Liver (tissue), 9 donors: ENCODE results near the gene PAK4. TPM values are rescaled to one million over a fixed set of nuclear protein-coding genes. Genes with fewer than 3 reads are reported as not detected.

Experiments
- DNase-seq: peaks from one replicate; pipeline ENCODE4 v3.0.0-alpha.2; 2017; ENCODE audit warnings: low spot score
- H3K27ac ChIP-seq, 2 donors: one replicate each; pipeline ENCODE4 v1.7.0; 2013; ENCODE audit warnings: inconsistent platforms in 2 of 2, low read length in 2 of 2, control low read depth in 1 of 2, low read depth in 1 of 2, mild to moderate bottlenecking in 1 of 2
- H3K27me3 ChIP-seq, 4 donors: one replicate each; pipeline versions ENCODE4 v1.6.1 to v1.7.0; 2013; ENCODE audit warnings: low read length in 3 of 4, inconsistent platforms in 1 of 4, mild to moderate bottlenecking in 1 of 4, moderate library complexity in 1 of 4; ENCODE audit not compliant: control insufficient read depth in 4 of 4, insufficient read depth in 4 of 4
- H3K36me3 ChIP-seq, 4 donors: one replicate each; pipeline versions ENCODE4 v1.6.1 to v1.7.0; 2013; ENCODE audit warnings: low read length in 3 of 4, mild to moderate bottlenecking in 3 of 4, low read depth in 1 of 4, moderate library complexity in 1 of 4; ENCODE audit not compliant: control insufficient read depth in 4 of 4, insufficient read depth in 3 of 4
- H3K4me1 ChIP-seq, 4 donors: one replicate each; pipeline versions ENCODE4 v1.6.1 to v1.7.0; 2013; ENCODE audit warnings: low read length in 3 of 4, mild to moderate bottlenecking in 3 of 4, moderate library complexity in 1 of 4; ENCODE audit not compliant: control insufficient read depth in 4 of 4, insufficient read depth in 4 of 4
- H3K4me3 ChIP-seq, 3 donors: one replicate each; pipeline versions ENCODE4 v1.6.1 to v1.7.0; 2013; ENCODE audit warnings: low read length in 3 of 3, control low read depth in 1 of 3, low read depth in 1 of 3, mild to moderate bottlenecking in 1 of 3
- H3K9ac ChIP-seq, 2 donors: one replicate each; pipeline ENCODE4 v1.7.0; 2013; ENCODE audit warnings: low read length in 2 of 2, mild to moderate bottlenecking in 2 of 2, moderate library complexity in 2 of 2, control low read depth in 1 of 2, low read depth in 1 of 2
- H3K9me3 ChIP-seq, 4 donors: one replicate each; pipeline versions ENCODE4 v1.6.1 to v1.7.0; 2013; ENCODE audit warnings: low read length in 3 of 4; ENCODE audit not compliant: control insufficient read depth in 4 of 4
- CTCF ChIP-seq: fragments of 150-350 bp; IDR thresholded peaks from 2 replicates; pipeline ENCODE4 v1.5.1; 2017; ENCODE audit warnings: improper control_type of control experiment, low read depth, low read length; ENCODE audit not compliant: missing input control
- EGR1 ChIP-seq, 2 donors: IDR thresholded peaks; 2 replicates each; pipeline ENCODE4 v1.6.1; 2016 to 2018; ENCODE audit warnings: antibody characterized with exemption in 2 of 2, low read depth in 2 of 2
- FOXA1 ChIP-seq: IDR thresholded peaks from 2 replicates; pipeline ENCODE4 v1.6.1; 2016; ENCODE audit warnings: antibody characterized with exemption
- FOXA2 ChIP-seq: IDR thresholded peaks from 2 replicates; pipeline ENCODE4 v1.6.1; 2016; ENCODE audit warnings: antibody characterized with exemption
- HNF4A ChIP-seq, 2 donors: conservative IDR thresholded peaks; 2 replicates each; pipeline ENCODE4 v1.6.1; 2016; ENCODE audit warnings: antibody characterized with exemption in 2 of 2, mild to moderate bottlenecking in 2 of 2
- MAX ChIP-seq: IDR thresholded peaks from 2 replicates; pipeline ENCODE4 v1.6.1; 2016; ENCODE audit warnings: antibody characterized with exemption
- NR2F2 ChIP-seq: IDR thresholded peaks from 2 replicates; pipeline ENCODE4 v1.6.1; 2016; ENCODE audit warnings: antibody characterized with exemption
- RAD21 ChIP-seq, 2 donors: IDR thresholded peaks; 2 replicates each; pipeline ENCODE4 v1.6.1; 2016; ENCODE audit warnings: antibody characterized with exemption in 2 of 2, mild to moderate bottlenecking in 2 of 2
- RXRA ChIP-seq, 2 donors: IDR thresholded peaks; 2 replicates each; pipeline ENCODE4 v1.6.1; 2017 to 2018; ENCODE audit warnings: antibody characterized with exemption in 2 of 2, mild to moderate bottlenecking in 1 of 2
- SP1 ChIP-seq: IDR thresholded peaks from 2 replicates; pipeline ENCODE4 v1.6.1; 2018; ENCODE audit warnings: antibody characterized with exemption, mild to moderate bottlenecking
- WGBS: extraction: QIAGEN DNeasy Blood & Tissue Kit; methylation state at CpG from one replicate; pipeline ENCODE4 v1.1.7; 2013; 5-methylcytosine and 5-hydroxymethylcytosine counted together
- polyA plus RNA-seq, 2 donors: library from polyadenylated mRNA; stranded (reverse) in 1 of 2; unstranded in 1 of 2; fragments of 200-250 nt in 1 of 2; fragments of >200 nt in 1 of 2; fragmentation: Nextera tagmentation in 1 of 2; extraction: Ambion mirVana in 1 of 2; gene quantifications; one replicate each; pipeline versions ENCODE4 v1.2.1 to v1.2.3, GENCODE V29; 2013 to 2015
- total RNA-seq, 2 donors: library from RNA; depleted of rRNA; stranded (reverse); fragments of >200 nt; gene quantifications; one replicate each; pipeline ENCODE4 v1.2.3, GENCODE V29; 2014
- TF ChIP-seq, protein P1 (sequence below): IDR thresholded peaks from 2 replicates; pipeline ENCODE4 v1.6.1; 2016; ENCODE audit warnings: antibody characterized with exemption, mild to moderate bottlenecking
- TF ChIP-seq, protein P2 (sequence below): IDR thresholded peaks from 2 replicates; pipeline ENCODE4 v1.6.1; 2016; ENCODE audit warnings: antibody characterized with exemption
- TF ChIP-seq, protein P3 (sequence below): IDR thresholded peaks from 2 replicates; pipeline ENCODE4 v1.6.1; 2016; ENCODE audit warnings: antibody characterized with exemption
- donor health status: healthy.
- donor health status: healthy.
- donor health status: healthy.
- donor health status: healthy.
- donor health status: healthy.

The PAK4 gene
- total and polyA plus RNA-seq, 4 donors: 5.4 to 16.6 (median 7.7) TPM

- TF ChIP-seq, protein P1, sequence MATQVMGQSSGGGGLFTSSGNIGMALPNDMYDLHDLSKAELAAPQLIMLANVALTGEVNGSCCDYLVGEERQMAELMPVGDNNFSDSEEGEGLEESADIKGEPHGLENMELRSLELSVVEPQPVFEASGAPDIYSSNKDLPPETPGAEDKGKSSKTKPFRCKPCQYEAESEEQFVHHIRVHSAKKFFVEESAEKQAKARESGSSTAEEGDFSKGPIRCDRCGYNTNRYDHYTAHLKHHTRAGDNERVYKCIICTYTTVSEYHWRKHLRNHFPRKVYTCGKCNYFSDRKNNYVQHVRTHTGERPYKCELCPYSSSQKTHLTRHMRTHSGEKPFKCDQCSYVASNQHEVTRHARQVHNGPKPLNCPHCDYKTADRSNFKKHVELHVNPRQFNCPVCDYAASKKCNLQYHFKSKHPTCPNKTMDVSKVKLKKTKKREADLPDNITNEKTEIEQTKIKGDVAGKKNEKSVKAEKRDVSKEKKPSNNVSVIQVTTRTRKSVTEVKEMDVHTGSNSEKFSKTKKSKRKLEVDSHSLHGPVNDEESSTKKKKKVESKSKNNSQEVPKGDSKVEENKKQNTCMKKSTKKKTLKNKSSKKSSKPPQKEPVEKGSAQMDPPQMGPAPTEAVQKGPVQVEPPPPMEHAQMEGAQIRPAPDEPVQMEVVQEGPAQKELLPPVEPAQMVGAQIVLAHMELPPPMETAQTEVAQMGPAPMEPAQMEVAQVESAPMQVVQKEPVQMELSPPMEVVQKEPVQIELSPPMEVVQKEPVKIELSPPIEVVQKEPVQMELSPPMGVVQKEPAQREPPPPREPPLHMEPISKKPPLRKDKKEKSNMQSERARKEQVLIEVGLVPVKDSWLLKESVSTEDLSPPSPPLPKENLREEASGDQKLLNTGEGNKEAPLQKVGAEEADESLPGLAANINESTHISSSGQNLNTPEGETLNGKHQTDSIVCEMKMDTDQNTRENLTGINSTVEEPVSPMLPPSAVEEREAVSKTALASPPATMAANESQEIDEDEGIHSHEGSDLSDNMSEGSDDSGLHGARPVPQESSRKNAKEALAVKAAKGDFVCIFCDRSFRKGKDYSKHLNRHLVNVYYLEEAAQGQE: no peak
Observed at GRCh38 chr19:39083983-39084731, 41.4 kb upstream of the PAK4 start, which contains the start of gene ACP7 (continued).

- H3K36me3 ChIP-seq: no peaks in the 10 kb centered on the region
- H3K27me3 ChIP-seq: peaks cover 0 to 3% (median 0%) of the 10 kb centered on the region in 4 donors
- WGBS: 64% methylated on average over 7 of the region's 7 CpGs
- no peak overlapping the region for H3K4me3 ChIP-seq
- H3K27ac ChIP-seq: no peak overlapping the region
- DNase-seq: no peak
- TF ChIP-seq FOXA2 (no peak), HNF4A (conservative IDR thresholded peaks at IDR 0.05) (no peak), EGR1 (IDR thresholded peaks at IDR 0.05; ENCODE audit: low read depth in 2 of 2) (no peak), NR2F2 (no peak), SP1 (no peak), FOXA1 (no peak), RXRA (IDR thresholded peaks at IDR 0.05) (no peak), RAD21 (IDR thresholded peaks at IDR 0.05) (no peak), CTCF (no peak)
- TF ChIP-seq, protein P2, sequence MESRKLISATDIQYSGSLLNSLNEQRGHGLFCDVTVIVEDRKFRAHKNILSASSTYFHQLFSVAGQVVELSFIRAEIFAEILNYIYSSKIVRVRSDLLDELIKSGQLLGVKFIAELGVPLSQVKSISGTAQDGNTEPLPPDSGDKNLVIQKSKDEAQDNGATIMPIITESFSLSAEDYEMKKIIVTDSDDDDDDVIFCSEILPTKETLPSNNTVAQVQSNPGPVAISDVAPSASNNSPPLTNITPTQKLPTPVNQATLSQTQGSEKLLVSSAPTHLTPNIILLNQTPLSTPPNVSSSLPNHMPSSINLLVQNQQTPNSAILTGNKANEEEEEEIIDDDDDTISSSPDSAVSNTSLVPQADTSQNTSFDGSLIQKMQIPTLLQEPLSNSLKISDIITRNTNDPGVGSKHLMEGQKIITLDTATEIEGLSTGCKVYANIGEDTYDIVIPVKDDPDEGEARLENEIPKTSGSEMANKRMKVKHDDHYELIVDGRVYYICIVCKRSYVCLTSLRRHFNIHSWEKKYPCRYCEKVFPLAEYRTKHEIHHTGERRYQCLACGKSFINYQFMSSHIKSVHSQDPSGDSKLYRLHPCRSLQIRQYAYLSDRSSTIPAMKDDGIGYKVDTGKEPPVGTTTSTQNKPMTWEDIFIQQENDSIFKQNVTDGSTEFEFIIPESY: no peak
- TF ChIP-seq, protein P3, sequence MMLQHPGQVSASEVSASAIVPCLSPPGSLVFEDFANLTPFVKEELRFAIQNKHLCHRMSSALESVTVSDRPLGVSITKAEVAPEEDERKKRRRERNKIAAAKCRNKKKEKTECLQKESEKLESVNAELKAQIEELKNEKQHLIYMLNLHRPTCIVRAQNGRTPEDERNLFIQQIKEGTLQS: no peak
- H3K9me3 ChIP-seq: no peaks in the 10 kb centered on the region
- H3K4me1 ChIP-seq: peaks cover 4 to 10% (median 6%) of the 10 kb centered on the region in 4 donors
- no peak overlapping the region for H3K9ac ChIP-seq
Observed at GRCh38 chr19:39084732-39085080, 40.9 kb upstream of the PAK4 start.

DNA sequence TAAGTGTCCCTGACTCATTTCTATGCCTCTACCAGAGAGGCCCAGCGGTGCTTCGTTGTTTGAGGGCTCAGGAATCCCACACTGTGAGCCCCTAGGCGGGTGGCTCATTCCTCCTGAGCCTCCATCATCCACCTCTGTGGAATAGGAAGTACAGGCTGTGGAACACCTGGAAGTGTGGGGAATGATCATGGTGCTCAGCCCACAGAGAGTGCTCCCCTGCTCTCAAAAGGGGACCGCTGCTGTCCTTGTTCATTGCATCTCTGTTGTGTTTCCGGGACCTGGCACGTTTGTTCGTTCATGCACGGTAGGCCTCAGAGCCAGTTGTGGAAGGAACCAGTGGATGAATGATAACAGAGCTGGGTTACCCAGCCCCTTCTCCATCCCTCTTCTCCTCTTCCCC is 40.2 kb upstream of the PAK4 start:
- no peak for DNase-seq
- Histone ChIP-seq H3K27ac (no peak overlapping the region), H3K27me3 (peaks cover 0 to 3% (median 0%) of the 10 kb centered on the region in 4 donors), H3K4me1 (peaks cover 4 to 10% (median 6%) of the 10 kb centered on the region in 4 donors), H3K9me3 (no peaks in the 10 kb centered on the region), H3K4me3 (no peak overlapping the region), H3K36me3 (no peaks in the 10 kb centered on the region), H3K9ac (no peak overlapping the region)
- WGBS: 85% methylated on average over 8 of the region's 8 CpGs
- TF ChIP-seq CTCF (no peak), NR2F2 (no peak), EGR1 (IDR thresholded peaks at IDR 0.05; ENCODE audit: low read depth in 2 of 2) (no peak), FOXA1 (no peak), MAX (no peak), RXRA (IDR thresholded peaks at IDR 0.05) (no peak)
